NCI-H1105 treated with DMSO at 0.1 percent for 48 hours (cell line): ENCODE data around the gene TPPP2.

Source experiments
- DNase-seq: peaks from one replicate; lab custom pipeline; 2025; lab: John Stamatoyannopoulos, UW

The TPPP2 gene

DNA sequence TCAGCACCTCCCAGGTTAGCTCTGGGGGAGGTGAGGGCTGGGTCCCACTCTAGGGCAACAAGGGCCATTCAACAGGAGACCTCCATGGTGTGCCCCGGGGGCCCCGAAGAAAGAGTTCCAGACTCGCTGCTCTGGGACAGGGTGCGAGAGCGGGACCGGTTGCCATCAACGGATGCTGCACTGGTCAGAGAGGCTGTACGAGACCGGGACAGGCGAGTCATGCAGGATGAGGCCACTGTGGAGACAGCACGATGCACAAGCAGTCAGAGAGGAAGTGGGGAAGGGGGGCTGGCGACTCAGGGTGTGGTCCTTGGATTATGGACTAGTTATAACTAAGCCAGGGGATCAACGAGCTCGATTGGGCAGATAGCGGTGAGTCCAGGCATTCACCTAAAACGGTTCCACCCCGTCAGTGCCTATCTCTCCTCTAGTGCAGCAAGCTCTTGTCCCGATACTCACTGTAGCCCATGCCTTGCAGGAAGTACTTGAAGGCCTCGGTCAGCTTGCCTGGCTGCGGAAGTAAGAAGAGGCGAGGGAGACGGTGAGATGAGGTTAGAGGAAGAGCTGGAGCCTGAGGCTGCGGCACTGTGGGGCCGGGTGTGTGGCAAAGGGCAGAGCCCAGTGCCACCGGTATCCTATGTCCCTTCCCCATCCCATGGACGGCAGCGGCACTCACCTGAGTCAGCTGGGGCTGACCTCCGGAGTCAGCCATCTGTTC, 12.3 kb upstream of the TPPP2 start:
- no peak for DNase-seq

- no peak for DNase-seq
Observed at GRCh38 chr14:21018286-21018685, 11.7 kb upstream of the TPPP2 start.

- no peak for DNase-seq
Observed at GRCh38 chr14:21018781-21019180, 11.2 kb upstream of the TPPP2 start.

- DNase-seq = no peak
Observed at GRCh38 chr14:21019366-21019765, 10.7 kb upstream of the TPPP2 start.

DNA sequence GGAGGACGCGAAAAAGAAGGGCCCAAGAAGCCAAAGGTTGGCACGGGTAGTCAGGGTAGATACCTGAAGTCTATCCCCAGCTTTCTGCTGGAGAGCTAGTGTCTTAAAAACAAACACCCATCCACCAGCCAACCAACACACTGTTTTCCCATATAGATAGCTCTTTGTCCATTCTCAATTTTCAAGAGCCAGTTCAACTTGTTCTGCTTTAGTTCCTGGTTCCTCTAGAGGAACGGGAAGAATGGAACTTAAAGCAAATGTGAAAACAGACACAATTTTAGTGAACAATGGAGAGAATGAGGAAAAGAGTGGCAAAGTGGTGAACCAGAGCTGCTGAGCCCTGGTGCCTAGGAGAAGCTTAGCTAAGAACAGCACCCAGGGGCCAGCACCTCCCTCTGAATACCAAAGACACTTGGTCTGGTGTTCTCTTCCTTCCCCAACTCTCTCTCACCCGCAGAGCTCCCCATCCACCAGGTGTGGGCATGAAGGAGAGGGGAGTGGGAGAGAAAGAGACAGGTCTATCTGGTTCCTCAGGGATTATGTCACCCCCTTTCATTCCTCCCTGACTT, 9.0 kb upstream of the TPPP2 start:
- DNase-seq = no peak

GRCh38 chr14:21022686-21023085, 7.3 kb upstream of the TPPP2 start:
- DNase-seq = no peak

DNA sequence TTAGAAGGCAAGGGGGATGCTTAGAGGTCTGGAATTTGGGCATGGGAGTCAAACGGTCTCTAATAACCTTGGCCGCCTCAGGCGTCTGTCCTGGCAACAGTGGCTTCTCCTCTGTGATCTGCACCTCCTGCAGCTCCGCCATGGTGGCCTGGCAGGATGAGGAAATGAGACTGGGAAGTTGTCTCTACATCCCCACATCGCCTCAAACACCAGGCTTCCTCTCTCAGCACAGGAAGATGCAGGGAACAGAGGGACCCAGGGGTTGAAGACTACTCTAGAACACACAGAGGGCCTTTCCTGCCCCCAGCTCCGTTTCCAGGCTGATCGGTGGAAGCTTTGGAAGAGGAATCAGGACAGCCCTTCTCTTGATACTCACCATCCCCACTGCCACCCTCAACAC, 6.8 kb upstream of the TPPP2 start:
- DNase-seq = no peak

GRCh38 chr14:21023817-21024584, 6.0 kb upstream of the TPPP2 start:
- no peak for DNase-seq

GRCh38 chr14:21024585-21025370, 5.2 kb upstream of the TPPP2 start, which contains the start of gene NDRG2:
NDRG2 (minus strand) TSS chr14:21025061; CDS start chr14:21023315, 1,746 bp downstream.
- DNase-seq = peak; percentile 69

- DNase-seq = no peak
Observed at GRCh38 chr14:21025371-21026273, 4.4 kb upstream of the TPPP2 start.

GRCh38 chr14:21026274-21026987, 3.6 kb upstream of the TPPP2 start:
- no peak for DNase-seq

DNA sequence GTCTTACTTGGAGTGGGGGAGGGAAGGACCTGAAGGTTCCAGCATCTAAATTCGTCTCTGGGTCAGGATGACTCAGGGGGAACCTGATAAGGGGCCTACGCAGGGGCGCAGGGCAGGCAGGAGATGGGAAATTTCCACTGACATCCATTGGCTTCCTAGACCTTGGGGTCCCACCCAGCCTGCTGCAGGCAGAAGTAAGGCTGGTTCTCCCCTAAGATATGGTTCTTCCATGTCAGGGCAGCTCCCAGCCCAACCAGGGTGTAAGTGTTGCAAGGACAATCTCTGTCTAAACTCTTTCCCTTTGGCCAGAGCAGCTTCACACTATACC, 3.1 kb upstream of the TPPP2 start:
- DNase-seq = no peak

- no peak for DNase-seq
Observed at GRCh38 chr14:21030531-21030930, 514 bp downstream of the TPPP2 start.

GRCh38 chr14:21032326-21033132, 2.5 kb downstream of the TPPP2 start:
- no peak for DNase-seq

DNA sequence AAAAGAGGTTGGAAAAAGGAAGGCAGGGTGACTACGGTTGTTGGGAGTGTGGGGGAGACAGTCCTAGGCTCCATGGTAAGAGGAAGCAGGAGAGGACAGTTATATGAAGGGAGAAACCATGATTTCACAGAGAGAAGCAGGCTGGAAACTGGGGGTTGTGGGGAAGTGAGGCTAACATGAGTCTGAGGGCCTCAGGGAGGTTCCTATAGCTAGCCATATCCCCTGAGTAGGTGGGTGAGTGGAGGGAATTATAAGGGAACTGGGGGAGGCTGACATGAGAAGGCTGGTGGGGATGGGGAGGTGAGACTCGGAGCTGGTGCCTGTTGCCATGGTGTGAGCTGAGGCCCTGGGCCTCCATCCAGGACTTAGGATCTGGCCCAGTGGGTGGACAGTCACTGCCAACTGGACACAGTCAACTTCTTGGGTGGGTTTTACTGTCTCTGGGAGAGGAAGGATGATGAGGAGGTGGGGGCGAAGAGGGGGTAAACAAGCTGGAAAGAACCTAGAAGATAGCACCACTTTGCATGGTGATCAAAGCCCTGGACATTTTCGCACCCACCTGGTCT, 3.2 kb downstream of the TPPP2 start:
- DNase-seq = no peak

GRCh38 chr14:21034707-21035106, 4.7 kb downstream of the TPPP2 start, which contains the start of gene RNASE13:
RNASE13 (minus strand) TSS chr14:21034807; CDS start chr14:21034288, 519 bp downstream.
- DNase-seq = no peak

DNA sequence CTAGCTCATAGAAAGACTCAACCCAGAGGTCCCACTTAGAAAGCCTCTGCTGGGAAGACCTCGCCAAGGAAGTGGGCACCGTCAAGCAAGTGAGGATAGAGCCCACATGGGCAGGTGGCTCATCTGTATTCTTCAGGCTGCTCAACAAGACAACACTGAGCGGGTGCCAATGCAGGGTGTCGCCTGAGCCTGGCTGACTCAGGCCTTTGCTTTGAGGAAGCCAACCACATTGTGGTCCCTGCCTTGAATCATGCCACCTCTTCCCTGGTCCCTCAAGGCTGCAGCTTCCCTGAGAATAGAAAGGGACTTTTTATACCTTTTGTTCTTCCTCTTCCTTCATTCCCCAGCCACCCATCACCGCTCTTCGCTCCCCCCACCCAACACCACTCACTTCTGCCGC, 6.7 kb downstream of the TPPP2 start:
- DNase-seq = no peak

- no peak for DNase-seq
Observed at GRCh38 chr14:21037156-21037555, 7.1 kb downstream of the TPPP2 start.
